Activated T-cell treated with anti-CD3 and anti-CD28 coated beads, Interleukin-2, amount 50 U/mL, for 72 hours (primary cell): ENCODE data around the gene P2RX4. TPM values are rescaled to one million over a fixed set of nuclear protein-coding genes. Genes with fewer than 3 reads are reported as not detected.

ENCODE experiments used
- ATAC-seq, 2 donors: fragments of 150-1000 bp; cut with Tn5 transposase; replicated peaks in 1 of 2; 2 replicates each; pipeline ENCODE4 v1.10.0; 2021; ENCODE audit warnings: moderate library complexity in 2 of 2, mild to moderate bottlenecking in 1 of 2
- DNase-seq, 2 donors: peaks; one replicate each; pipeline ENCODE4 v3.0.0; 2021 to 2022; ENCODE audit warnings: mixed read lengths in 1 of 2
- H3K27ac Mint-ChIP-seq: one replicate; pipeline ENCODE4 v1.8.0; 2022; ENCODE audit warnings: mild to moderate bottlenecking, moderate library complexity, mixed read lengths
- H3K27me3 Mint-ChIP-seq: one replicate; pipeline ENCODE4 v1.8.0; 2022; ENCODE audit warnings: low read depth, mixed read lengths
- H3K36me3 Mint-ChIP-seq, 2 donors: one replicate each; pipeline ENCODE4 v1.8.0; 2022; ENCODE audit warnings: mixed read lengths in 2 of 2, mild to moderate bottlenecking in 1 of 2; ENCODE audit not compliant: insufficient read depth in 2 of 2
- H3K4me1 Mint-ChIP-seq: one replicate; pipeline ENCODE4 v1.8.0; 2022; ENCODE audit warnings: low read depth, mixed read lengths
- H3K4me3 Mint-ChIP-seq, 2 donors: one replicate each; pipeline ENCODE4 v1.8.0; 2022; ENCODE audit warnings: mild to moderate bottlenecking in 2 of 2, mixed read lengths in 2 of 2, moderate library complexity in 2 of 2
- H3K9me3 Mint-ChIP-seq, 2 donors: one replicate each; pipeline ENCODE4 v1.8.0; 2022; ENCODE audit warnings: mixed read lengths in 2 of 2
- total RNA-seq, 2 donors: library from RNA; stranded (reverse); gene quantifications; one replicate each; pipeline ENCODE4 v1.2.3, GENCODE V29; 2022

Gene P2RX4
- total RNA-seq, 2 donors from 2014 or later, result 29.7 to 35.1 TPM

DNA sequence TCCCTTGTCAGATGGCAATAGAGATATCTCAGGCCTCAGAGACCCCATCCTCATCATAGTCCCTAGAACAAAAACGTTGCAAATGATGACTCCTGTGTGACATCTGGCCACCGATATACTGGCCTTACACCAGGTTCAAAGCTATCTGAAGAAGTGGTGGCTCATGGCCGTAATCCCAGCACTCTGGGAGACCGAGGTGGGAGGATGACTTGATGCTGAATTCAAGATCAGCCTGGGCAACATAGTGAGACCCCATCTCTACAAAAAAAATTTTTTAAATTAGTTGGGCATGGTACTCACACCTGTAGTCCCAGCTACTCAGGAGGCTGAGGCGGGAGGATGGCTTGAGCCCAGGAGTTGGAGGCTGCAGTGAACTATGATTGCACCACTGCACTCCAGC lies 73.5 kb downstream of the P2RX4 start:
- Mint-ChIP-seq H3K9me3 (no peaks in the 10 kb centered on the region), H3K36me3 (peaks cover 0 to 3% of the 10 kb centered on the region in 2 donors), H3K4me3 (no peak overlapping the region), H3K27ac (no peak overlapping the region), H3K27me3 (no peaks in the 10 kb centered on the region), H3K4me1 (no peaks in the 10 kb centered on the region)
- DNase-seq, result no peak
- no peak for ATAC-seq

Other genes with a start within 250 kb of the P2RX4 start
- gene HNF1A, start 231.6 kb upstream of the P2RX4 start, total RNA-seq, result not detected
- gene C12orf43, start 193.6 kb upstream of the P2RX4 start, total RNA-seq, result 10 to 100 TPM; 13.7 to 17.8 TPM
- 10 to 100 TPM; 13.6 to 45.1 TPM for gene OASL, start 170.9 kb upstream of the P2RX4 start, total RNA-seq
- gene P2RX7, start 77.3 kb upstream of the P2RX4 start, total RNA-seq, result 10 to 100 TPM; 12.6 to 14.8 TPM
- gene CAMKK2, start 86.6 kb downstream of the P2RX4 start, total RNA-seq, result 10 to 100 TPM; 22.2 to 25.3 TPM
- gene ANAPC5, start 142.3 kb downstream of the P2RX4 start, total RNA-seq, result 100 to 1,000 TPM; 101 to 102 TPM
- gene RNF34, start 190.0 kb downstream of the P2RX4 start, total RNA-seq, result 10 to 100 TPM; 88.6 to 99.0 TPM